NCI-H2029 (cell line): ENCODE measurements around the gene ST6GALNAC2.
"Not testable (repeated sequence)": the region's sequence is repeated elsewhere in the genome, so short reads cannot be mapped to it uniquely, and the experiment has no call there.

Experiments
- DNase-seq: peaks from one replicate; lab custom pipeline; 2025; lab: John Stamatoyannopoulos, UW

ST6GALNAC2 gene

GRCh38 chr17:76570457-76570856 is 15.2 kb downstream of the ST6GALNAC2 start:
- no peak for DNase-seq

GRCh38 chr17:76569607-76570279 is 15.9 kb downstream of the ST6GALNAC2 start:
- no peak for DNase-seq

- no peak for DNase-seq
Observed at GRCh38 chr17:76568811-76569221, 16.8 kb downstream of the ST6GALNAC2 start.

- no peak for DNase-seq
Observed at GRCh38 chr17:76567634-76568432, 17.8 kb downstream of the ST6GALNAC2 start.

- DNase-seq, result no peak
Observed at GRCh38 chr17:76566988-76567431, 18.6 kb downstream of the ST6GALNAC2 start.

GRCh38 chr17:76566613-76566943 is 19.1 kb downstream of the ST6GALNAC2 start:
- DNase-seq, result no peak

GRCh38 chr17:76565728-76566612 is 19.7 kb downstream of the ST6GALNAC2 start:
- no peak for DNase-seq

GRCh38 chr17:76564991-76565727 is 20.5 kb downstream of the ST6GALNAC2 start:
- DNase-seq, result not testable (repeated sequence)

GRCh38 chr17:76563359-76563758 is 22.3 kb downstream of the ST6GALNAC2 start:
- DNase-seq, result not testable (repeated sequence)

- DNase-seq, result no peak
Observed at GRCh38 chr17:76562734-76563148, 22.9 kb downstream of the ST6GALNAC2 start.

GRCh38 chr17:76561799-76562268 is 23.8 kb downstream of the ST6GALNAC2 start:
- DNase-seq, result no peak

- DNase-seq, result no peak
Observed at GRCh38 chr17:76561332-76561731, 24.3 kb downstream of the ST6GALNAC2 start.

- DNase-seq, result no peak
Observed at GRCh38 chr17:76560877-76561221, 24.8 kb downstream of the ST6GALNAC2 start.

GRCh38 chr17:76560036-76560876 is 25.4 kb downstream of the ST6GALNAC2 start:
- no peak for DNase-seq

GRCh38 chr17:76559460-76559859 is 26.2 kb downstream of the ST6GALNAC2 start:
- not testable (repeated sequence) for DNase-seq

GRCh38 chr17:76558198-76559095 is 27.2 kb downstream of the ST6GALNAC2 start:
- DNase-seq, result no peak

GRCh38 chr17:76557368-76558197 is 28.1 kb downstream of the ST6GALNAC2 start:
- peak; percentile 88 for DNase-seq

- DNase-seq, result no peak
Observed at GRCh38 chr17:76556765-76557367, 28.8 kb downstream of the ST6GALNAC2 start.
